Measurements from ENCODE around the gene TPO. TPM values are rescaled to one million over a fixed set of nuclear protein-coding genes. Genes with fewer than 3 reads are reported as not detected.
"Not testable (repeated sequence)": the region's sequence is repeated elsewhere in the genome, so short reads cannot be mapped to it uniquely, and the experiment has no call there.

TPO gene
- 0.25 TPM in 1 of 2 replicates, not detected in the other for polyA plus RNA-seq (2014; cell fraction: cytosol; rRNA removed)
- polyA plus RNA-seq (2014; cell fraction: nucleus; rRNA removed) = not detected in 2 replicates

- DNase-seq (ENCODE audit: low spot score) = no peak
Measured at GRCh38 chr2:1413156-1413710, at the start of gene TPO. Gene TPO, plus strand, starts transcription at chr2:1413463. Its CDS starts 946 bp downstream, at chr2:1414409.

GRCh38 chr2:1366546-1367134 lies 46.6 kb upstream of the TPO start:
- no peak for DNase-seq (ENCODE audit: low spot score)

GRCh38 chr2:1367601-1368000 lies 45.7 kb upstream of the TPO start:
- DNase-seq (ENCODE audit: low spot score) = no peak

- no peak for DNase-seq (ENCODE audit: low spot score)
Measured at GRCh38 chr2:1369905-1370304, 43.4 kb upstream of the TPO start.

- DNase-seq (ENCODE audit: low spot score) = no peak
Measured at GRCh38 chr2:1370461-1370860, 42.8 kb upstream of the TPO start.

- no peak for DNase-seq (ENCODE audit: low spot score)
Measured at GRCh38 chr2:1371082-1371481, 42.2 kb upstream of the TPO start.

- no peak for DNase-seq (ENCODE audit: low spot score)
Measured at GRCh38 chr2:1373830-1374229, 39.4 kb upstream of the TPO start.

GRCh38 chr2:1374287-1374686 lies 39.0 kb upstream of the TPO start:
- no peak for DNase-seq (ENCODE audit: low spot score)

- DNase-seq (ENCODE audit: low spot score) = no peak
Measured at GRCh38 chr2:1375794-1376193, 37.5 kb upstream of the TPO start.

GRCh38 chr2:1377473-1377872 lies 35.8 kb upstream of the TPO start:
- no peak for DNase-seq (ENCODE audit: low spot score)

GRCh38 chr2:1378456-1379150 lies 34.7 kb upstream of the TPO start:
- DNase-seq (ENCODE audit: low spot score) = no peak

- DNase-seq (ENCODE audit: low spot score) = no peak
Measured at GRCh38 chr2:1381644-1382043, 31.6 kb upstream of the TPO start.

GRCh38 chr2:1387954-1388725 lies 25.1 kb upstream of the TPO start:
- DNase-seq (ENCODE audit: low spot score) = not testable (repeated sequence)

GRCh38 chr2:1390118-1390517 lies 23.1 kb upstream of the TPO start:
- DNase-seq (ENCODE audit: low spot score) = not testable (repeated sequence)

GRCh38 chr2:1393321-1393720 lies 19.9 kb upstream of the TPO start:
- DNase-seq (ENCODE audit: low spot score) = no peak

- no peak for DNase-seq (ENCODE audit: low spot score)
Measured at GRCh38 chr2:1394709-1395408, 18.4 kb upstream of the TPO start.

- no peak for DNase-seq (ENCODE audit: low spot score)
Measured at GRCh38 chr2:1397350-1397749, 15.9 kb upstream of the TPO start.

GRCh38 chr2:1398191-1398590 lies 15.1 kb upstream of the TPO start:
- DNase-seq (ENCODE audit: low spot score) = no peak

- DNase-seq (ENCODE audit: low spot score) = no peak
Measured at GRCh38 chr2:1400943-1401735, 12.1 kb upstream of the TPO start.

GRCh38 chr2:1402064-1402463 lies 11.2 kb upstream of the TPO start:
- no peak for DNase-seq (ENCODE audit: low spot score)

- DNase-seq (ENCODE audit: low spot score) = no peak
Measured at GRCh38 chr2:1403565-1403964, 9.7 kb upstream of the TPO start.

Data from SK-N-DZ (cell line).